HepG2 (cell line): ENCODE data around the gene SERPIND1.

Source experiments
- HDAC2 ChIP-seq: sonication (generic); formaldehyde crosslinking; IDR thresholded peaks from 2 replicates; pipeline ENCODE4 v1.4.0; 2020; ENCODE audit warnings: missing genetic modification reagents
- HOXA7 ChIP-seq: sonication (generic); formaldehyde crosslinking; IDR thresholded peaks from 2 replicates; pipeline ENCODE4 v1.8.1; 2022; ENCODE audit warnings: mild to moderate bottlenecking, missing genetic modification reagents, moderate library complexity
- MAZ ChIP-seq, 2 experiments: sonication (generic) in 1 of 2; formaldehyde crosslinking in 1 of 2; IDR thresholded peaks; 2 replicates each; pipeline versions ENCODE4 v1.5.0 to v1.6.1; 2012 to 2020; ENCODE audit warnings: low read depth in 2 of 2, mild to moderate bottlenecking in 2 of 2, borderline replicate concordance in 1 of 2, improper control_type of control experiment in 1 of 2, low read length in 1 of 2, missing genetic modification reagents in 1 of 2, moderate library complexity in 1 of 2
- REL ChIP-seq: sonication (generic); formaldehyde crosslinking; conservative IDR thresholded peaks from 2 replicates; pipeline ENCODE4 v1.8.0; 2022; ENCODE audit warnings: mild to moderate bottlenecking, missing genetic modification reagents, moderate library complexity
- RFX5 ChIP-seq: IDR thresholded peaks from 2 replicates; pipeline ENCODE4 v1.6.1; 2011; ENCODE audit warnings: low read depth, low read length, improper control_type of control experiment
- SALL1 ChIP-seq: sonication (generic); formaldehyde crosslinking; IDR thresholded peaks from 2 replicates; pipeline ENCODE4 v1.8.0; 2022; ENCODE audit warnings: mild to moderate bottlenecking, missing genetic modification reagents
- TOE1 ChIP-seq: sonication (generic); formaldehyde crosslinking; IDR thresholded peaks from 2 replicates; pipeline ENCODE4 v1.4.0; 2020; ENCODE audit warnings: mild to moderate bottlenecking, missing genetic modification reagents
- TP53 ChIP-seq: sonication (generic); formaldehyde crosslinking; conservative IDR thresholded peaks from 2 replicates; pipeline ENCODE4 v1.4.0; 2020; ENCODE audit warnings: missing genetic modification reagents

GRCh38 chr22:20773793-20774212 is at the start of gene SERPIND1:
- TF ChIP-seq HDAC2 (CRISPR knock-in tag) = peak; percentile 91
- TF ChIP-seq MAZ (IDR thresholded peaks at IDR 0.05; ENCODE audit: borderline replicate concordance, low read depth, low read length) = 0 out of 2 replicates have a peak, but pooled peaks have one; percentile 8
- 0 out of 2 replicates have a peak, but pooled peaks have one; percentile 53 for TF ChIP-seq MAZ (CRISPR knock-in tag; IDR thresholded peaks at IDR 0.05; ENCODE audit: low read depth)
- peak; percentile 82 for TF ChIP-seq TP53 (CRISPR knock-in tag)
- no peak for TF ChIP-seq REL (CRISPR knock-in tag)
- peak; percentile 97 for TF ChIP-seq SALL1 (CRISPR knock-in tag)
- TF ChIP-seq RFX5 = peak; percentile 63; the same call in 1 of the 2 replicates
- no peak for TF ChIP-seq HOXA7 (CRISPR knock-in tag)
- TF ChIP-seq TOE1 (CRISPR knock-in tag) = no peak
